HG03135 (cell line): ENCODE data around the gene TPPP3.

Source experiments
- ATAC-seq: cut with Tn5 transposase; IDR thresholded peaks from one replicate; pipeline ENCODE4 v1.9.1; 2021; ENCODE audit warnings: mild to moderate bottlenecking, moderate library complexity; ENCODE audit not compliant: unreplicated experiment

Gene TPPP3

GRCh38 chr16:67406111-67406971, 13.0 kb upstream of the TPPP3 start:
- ATAC-seq = no peak

DNA sequence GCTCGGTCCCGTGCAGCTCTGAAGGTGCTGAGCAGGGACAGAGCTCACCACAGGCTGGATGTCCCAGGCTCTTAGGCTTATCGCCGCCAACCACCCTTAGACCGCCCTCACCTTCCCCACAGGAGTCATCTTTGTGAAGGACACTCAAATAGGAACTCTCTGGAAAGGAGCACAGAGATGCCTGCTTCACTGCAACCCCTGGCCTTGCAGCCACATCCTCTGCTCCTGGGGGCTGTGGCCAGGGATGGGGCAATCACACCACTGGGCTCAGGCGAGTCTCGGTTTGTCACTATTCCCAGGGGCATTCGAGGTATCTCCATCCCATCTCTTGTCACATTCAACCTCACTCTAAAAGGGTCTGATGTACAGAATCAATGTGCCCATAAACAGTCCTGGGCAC, 12.0 kb upstream of the TPPP3 start:
- no peak for ATAC-seq

DNA sequence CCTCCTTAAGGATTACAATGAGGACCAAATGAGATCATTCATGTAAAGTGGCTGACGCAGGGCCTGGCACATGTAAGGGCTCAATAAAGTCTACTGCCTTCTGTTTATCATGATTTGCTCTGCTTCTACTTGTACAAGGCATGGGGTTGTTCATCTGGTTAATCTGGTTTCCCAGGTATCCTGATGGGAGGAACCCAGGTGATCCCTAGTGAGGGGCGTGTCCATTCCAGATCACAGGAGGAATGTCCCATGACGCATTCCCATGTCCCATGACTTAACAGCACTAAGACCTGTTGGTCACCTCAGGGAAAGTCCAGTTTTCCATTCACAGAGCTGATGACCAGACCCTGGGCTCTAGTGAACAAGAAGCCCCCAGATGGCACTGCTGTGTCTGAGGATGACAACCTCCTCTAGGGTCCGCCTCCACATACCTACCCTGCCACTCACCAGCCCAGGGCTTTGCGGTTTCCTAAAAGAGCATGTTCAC, 11.5 kb upstream of the TPPP3 start:
- ATAC-seq = no peak

- ATAC-seq = no peak
Measured at GRCh38 chr16:67403976-67404555, 10.8 kb upstream of the TPPP3 start.

GRCh38 chr16:67400901-67401300, 7.6 kb upstream of the TPPP3 start:
- no peak for ATAC-seq

GRCh38 chr16:67399749-67400704, 6.7 kb upstream of the TPPP3 start:
- no peak for ATAC-seq

GRCh38 chr16:67399218-67399733, 6.0 kb upstream of the TPPP3 start:
- no peak for ATAC-seq

DNA sequence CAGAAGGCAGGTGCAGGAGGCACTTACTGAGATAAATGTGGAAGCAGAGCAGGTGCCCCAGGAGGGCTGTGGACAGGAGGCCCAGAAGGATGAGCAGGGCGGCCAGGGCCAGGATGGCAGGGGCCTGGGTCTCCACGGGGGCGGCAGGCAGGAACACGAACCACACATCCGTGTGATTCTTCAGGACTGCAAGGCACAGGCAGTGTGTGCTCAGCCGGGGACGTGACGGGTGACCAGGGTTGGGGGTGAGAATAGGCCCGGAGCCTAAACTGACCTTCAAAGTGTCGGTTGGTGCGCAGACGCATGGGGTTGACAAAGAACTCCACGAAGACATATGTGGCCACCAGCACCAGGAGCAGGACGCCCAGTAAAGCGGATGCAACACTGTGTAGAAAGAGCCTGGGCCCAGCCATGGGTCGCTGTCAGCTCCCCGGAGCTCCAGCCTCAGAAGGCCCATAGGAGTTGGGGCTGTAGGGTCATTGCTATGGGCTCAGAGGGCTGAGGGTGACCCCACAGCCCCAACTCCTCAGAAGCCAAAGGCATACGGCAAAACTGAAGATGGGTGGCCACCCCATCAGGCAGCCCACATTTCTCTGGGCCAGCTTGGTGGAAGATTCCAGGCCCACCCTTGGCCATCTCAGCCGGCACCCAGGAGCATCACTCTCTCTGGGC, 5.4 kb upstream of the TPPP3 start:
- ATAC-seq = no peak

- no peak for ATAC-seq
Measured at GRCh38 chr16:67397812-67398545, 4.7 kb upstream of the TPPP3 start.

GRCh38 chr16:67397036-67397801, 3.9 kb upstream of the TPPP3 start:
- no peak for ATAC-seq

GRCh38 chr16:67396159-67397035, 3.1 kb upstream of the TPPP3 start:
- no peak for ATAC-seq

- ATAC-seq = no peak
Measured at GRCh38 chr16:67395458-67396158, 2.3 kb upstream of the TPPP3 start.

- no peak for ATAC-seq
Measured at GRCh38 chr16:67395105-67395457, 1.8 kb upstream of the TPPP3 start.

DNA sequence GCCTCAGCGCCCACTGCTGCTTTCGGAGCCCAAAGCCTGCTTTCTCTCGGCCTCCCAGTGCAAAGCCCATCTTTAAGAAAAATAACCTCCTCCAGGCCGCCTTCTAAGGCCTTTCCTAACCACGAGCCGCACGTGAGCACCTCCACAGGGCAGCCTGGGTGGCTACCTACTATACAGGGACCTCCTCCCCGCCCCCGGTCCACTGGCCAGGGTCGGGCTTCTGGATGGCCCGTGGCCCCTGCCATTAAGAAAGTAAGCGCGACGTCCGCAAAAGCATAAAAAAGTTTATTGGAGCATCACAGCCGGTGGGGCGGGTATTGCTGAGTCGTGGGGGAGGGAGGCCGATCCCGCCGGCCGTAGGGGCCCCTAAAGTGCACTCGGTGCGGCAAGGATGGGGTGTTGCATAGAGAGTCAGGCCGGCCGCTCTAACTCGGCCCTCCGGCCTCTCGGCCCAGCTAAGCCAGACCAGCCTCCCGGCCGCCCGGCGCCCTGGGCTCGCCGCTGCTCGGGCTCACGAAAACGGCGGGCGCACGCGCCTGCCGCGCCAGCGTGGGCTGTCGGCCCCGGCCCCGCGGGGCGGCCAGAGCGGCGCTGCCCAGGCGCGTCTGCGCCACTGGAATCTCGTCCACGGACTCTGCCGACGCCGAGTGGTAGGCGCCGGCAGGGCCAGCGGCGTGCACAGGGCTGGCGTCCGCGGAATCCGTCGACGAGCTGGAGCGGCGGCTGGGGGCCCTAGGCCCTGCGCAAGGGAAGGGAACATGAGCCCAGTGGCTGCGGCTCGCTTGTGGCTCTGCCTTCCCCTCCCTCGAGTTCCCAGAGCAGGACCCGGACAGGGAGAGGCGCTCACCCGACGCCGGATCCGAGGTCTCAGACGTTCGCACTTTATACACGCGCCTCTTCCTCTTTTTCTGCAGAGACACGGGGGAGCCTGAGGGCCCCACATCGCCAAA, 1.1 kb upstream of the TPPP3 start:
- no peak for ATAC-seq

DNA sequence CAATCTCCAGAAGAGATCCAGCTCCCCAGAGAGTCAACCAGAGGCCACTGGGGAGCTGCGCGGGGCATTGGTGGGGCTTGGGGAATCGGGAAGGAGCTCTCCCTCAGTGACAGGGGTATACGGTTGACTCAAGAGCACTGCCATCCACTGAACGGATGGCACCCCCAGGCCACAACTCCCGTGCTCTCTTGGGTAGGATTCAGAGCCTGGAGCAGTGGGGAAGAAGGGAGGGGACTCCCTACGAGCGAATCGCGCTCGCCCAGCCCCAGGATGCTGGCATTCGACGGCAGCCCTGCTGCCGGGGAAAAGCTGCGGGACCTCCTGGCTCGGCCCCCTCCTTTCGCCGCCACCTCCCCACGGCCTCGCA, 473 bp upstream of the TPPP3 start:
- ATAC-seq = no peak

DNA sequence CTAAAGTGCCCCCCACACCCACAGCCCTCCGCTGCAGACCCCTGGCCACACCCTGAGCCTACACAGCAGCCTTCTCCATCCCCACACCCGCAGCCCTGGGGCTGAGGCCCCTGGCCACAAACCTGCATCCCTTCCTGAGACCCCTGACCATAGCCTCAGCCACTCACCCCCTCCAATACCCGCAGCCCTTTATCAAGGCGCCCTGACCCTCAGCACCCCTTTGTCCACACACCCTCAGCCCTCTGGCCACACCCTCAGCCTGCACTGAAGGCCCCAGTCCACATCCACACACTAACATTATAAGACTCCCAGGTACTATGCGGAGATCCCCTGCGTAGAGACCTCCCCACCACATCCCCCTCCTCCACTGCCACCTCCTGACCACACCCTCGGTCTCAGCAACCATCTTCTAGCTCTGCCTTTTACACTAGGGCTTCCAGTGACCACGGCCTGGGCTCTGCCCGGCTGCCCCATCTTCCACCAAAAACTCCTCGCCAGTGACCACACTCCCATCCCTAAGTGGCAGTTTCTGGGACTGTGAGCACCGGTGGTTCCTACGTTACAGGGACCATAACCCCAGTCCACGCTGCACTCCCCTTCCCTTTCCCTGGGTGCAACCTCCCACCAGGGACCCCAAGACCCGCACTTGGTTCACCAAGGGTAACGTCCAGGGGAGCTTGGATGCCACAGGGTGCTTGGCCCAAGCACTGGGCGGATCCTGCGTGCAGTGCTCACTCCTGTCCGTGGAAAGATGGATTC, 818 bp downstream of the TPPP3 start:
- no peak for ATAC-seq
